ENCODE results near the gene RHOBTB1. TPM values are rescaled to one million over a fixed set of nuclear protein-coding genes. Genes with fewer than 3 reads are reported as not detected.

The RHOBTB1 gene
- total and polyA plus RNA-seq, 4 donors = 2.7 to 11.8 (median 4.9) TPM

GRCh38 chr10:60835049-60835448 lies 108.9 kb downstream of the RHOBTB1 start:
- Histone ChIP-seq H3K9me3 (ENCODE audit: control insufficient read depth in 4 of 4, low read length in 3 of 4) (no peaks in the 10 kb centered on the region), H3K36me3 (ENCODE audit: control insufficient read depth in 4 of 4, insufficient read depth in 3 of 4, low read depth in 1 of 4, low read length in 3 of 4) (no peaks in the 10 kb centered on the region), H3K4me3 (ENCODE audit: low read depth in 1 of 3, low read length in 3 of 3) (no peak overlapping the region), H3K4me1 (ENCODE audit: control insufficient read depth in 4 of 4, insufficient read depth in 4 of 4, low read length in 3 of 4) (no peaks in the 10 kb centered on the region), H3K9ac (ENCODE audit: low read depth in 1 of 2, low read length in 2 of 2) (no peak overlapping the region), H3K27ac (ENCODE audit: low read depth in 1 of 2, low read length in 2 of 2) (no peak overlapping the region), H3K27me3 (ENCODE audit: control insufficient read depth in 4 of 4, insufficient read depth in 4 of 4, low read length in 3 of 4) (no peaks in the 10 kb centered on the region)
- TF ChIP-seq CTCF (IDR thresholded peaks at IDR 0.05; ENCODE audit: low read depth, low read length, missing input control) (no peak), FOXA1 (IDR thresholded peaks at IDR 0.05) (no peak), YY1 (IDR thresholded peaks at IDR 0.05) (no peak), HNF4G (IDR thresholded peaks at IDR 0.05) (no peak), FOXA2 (IDR thresholded peaks at IDR 0.05) (no peak), NR2F2 (IDR thresholded peaks at IDR 0.05) (no peak), RAD21 (IDR thresholded peaks at IDR 0.05) (no peak), GABPA (IDR thresholded peaks at IDR 0.05 in 1 of 2, conservative IDR thresholded peaks at IDR 0.05 in 1 of 2) (no peak), REST (IDR thresholded peaks at IDR 0.05) (no peak)
- WGBS = 86% methylated on average over 2 of the region's 2 CpGs
- DNase-seq (ENCODE audit: low spot score) = no peak

- no peak overlapping the region for H3K4me3 ChIP-seq (ENCODE audit: low read depth in 1 of 3, low read length in 3 of 3)
- H3K9ac ChIP-seq (ENCODE audit: low read depth in 1 of 2, low read length in 2 of 2) = no peak overlapping the region
- no peak for TF ChIP-seq NR2F2 (IDR thresholded peaks at IDR 0.05)
- TF ChIP-seq ATF3 (IDR thresholded peaks at IDR 0.05) = no peak
- TF ChIP-seq FOXA1 (IDR thresholded peaks at IDR 0.05) = no peak
- no peak for TF ChIP-seq HNF4A (conservative IDR thresholded peaks at IDR 0.05)
- no peak for TF ChIP-seq RAD21 (IDR thresholded peaks at IDR 0.05)
- TF ChIP-seq RXRA (IDR thresholded peaks at IDR 0.05) = no peak
- no peak for TF ChIP-seq TAF1 (conservative IDR thresholded peaks at IDR 0.05)
- TF ChIP-seq ZBTB33 (IDR thresholded peaks at IDR 0.05) = no peak
- TF ChIP-seq GABPA (IDR thresholded peaks at IDR 0.05 in 1 of 2, conservative IDR thresholded peaks at IDR 0.05 in 1 of 2) = no peak
- no peak for TF ChIP-seq JUND (IDR thresholded peaks at IDR 0.05)
- TF ChIP-seq FOXA2 (IDR thresholded peaks at IDR 0.05) = no peak
- TF ChIP-seq CTCF (IDR thresholded peaks at IDR 0.05; ENCODE audit: low read depth, low read length, missing input control) = no peak
- no peak for TF ChIP-seq EGR1 (IDR thresholded peaks at IDR 0.05; ENCODE audit: low read depth in 2 of 2)
- TF ChIP-seq MAX (IDR thresholded peaks at IDR 0.05) = no peak
- no peak for TF ChIP-seq SP1 (IDR thresholded peaks at IDR 0.05)
- TF ChIP-seq HNF4G (IDR thresholded peaks at IDR 0.05) = no peak
- no peak for TF ChIP-seq REST (IDR thresholded peaks at IDR 0.05)
- TF ChIP-seq YY1 (IDR thresholded peaks at IDR 0.05) = no peak
- no peak for DNase-seq (ENCODE audit: low spot score)
- no peak overlapping the region for H3K27ac ChIP-seq (ENCODE audit: low read depth in 1 of 2, low read length in 2 of 2)
- no peaks in the 10 kb centered on the region for H3K36me3 ChIP-seq (ENCODE audit: control insufficient read depth in 4 of 4, insufficient read depth in 3 of 4, low read depth in 1 of 4, low read length in 3 of 4)
- H3K27me3 ChIP-seq (ENCODE audit: control insufficient read depth in 4 of 4, insufficient read depth in 4 of 4, low read length in 3 of 4) = no peaks in the 10 kb centered on the region
- H3K4me1 ChIP-seq (ENCODE audit: control insufficient read depth in 4 of 4, insufficient read depth in 4 of 4, low read length in 3 of 4) = no peaks in the 10 kb centered on the region
- H3K9me3 ChIP-seq (ENCODE audit: control insufficient read depth in 4 of 4, low read length in 3 of 4) = no peaks in the 10 kb centered on the region
These were observed 109.6 kb downstream of the RHOBTB1 start for GRCh38 chr10:60834401-60834800.

Data from liver (tissue), 9 donors.